GM18868 (cell line): ENCODE measurements around the gene ADGRG1.

Source experiments
- ATAC-seq: cut with Tn5 transposase; IDR thresholded peaks from one replicate; pipeline ENCODE4 v1.9.1; 2021; ENCODE audit warnings: mild to moderate bottlenecking, moderate library complexity; ENCODE audit not compliant: unreplicated experiment

ADGRG1 gene

DNA sequence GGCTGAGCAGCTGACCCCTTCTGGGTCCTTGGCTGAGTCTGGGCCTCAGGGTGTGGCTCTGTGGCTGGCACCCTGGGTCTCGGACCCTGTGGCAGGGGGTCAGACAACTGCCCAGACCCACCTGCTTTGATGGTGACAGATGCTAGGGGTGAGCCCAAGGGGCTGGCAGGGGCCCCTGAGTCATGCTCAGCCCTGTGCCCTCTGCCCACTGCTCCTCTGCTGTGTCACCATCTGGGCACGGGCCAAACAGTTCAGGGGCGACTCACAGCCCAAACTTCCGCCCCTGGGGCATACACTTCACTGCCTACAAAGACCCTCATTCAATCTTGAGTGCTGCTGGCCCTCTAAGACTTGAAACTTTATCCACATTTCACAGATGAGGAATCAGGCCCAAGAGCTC is 5.7 kb downstream of the ADGRG1 start:
- no peak for ATAC-seq

DNA sequence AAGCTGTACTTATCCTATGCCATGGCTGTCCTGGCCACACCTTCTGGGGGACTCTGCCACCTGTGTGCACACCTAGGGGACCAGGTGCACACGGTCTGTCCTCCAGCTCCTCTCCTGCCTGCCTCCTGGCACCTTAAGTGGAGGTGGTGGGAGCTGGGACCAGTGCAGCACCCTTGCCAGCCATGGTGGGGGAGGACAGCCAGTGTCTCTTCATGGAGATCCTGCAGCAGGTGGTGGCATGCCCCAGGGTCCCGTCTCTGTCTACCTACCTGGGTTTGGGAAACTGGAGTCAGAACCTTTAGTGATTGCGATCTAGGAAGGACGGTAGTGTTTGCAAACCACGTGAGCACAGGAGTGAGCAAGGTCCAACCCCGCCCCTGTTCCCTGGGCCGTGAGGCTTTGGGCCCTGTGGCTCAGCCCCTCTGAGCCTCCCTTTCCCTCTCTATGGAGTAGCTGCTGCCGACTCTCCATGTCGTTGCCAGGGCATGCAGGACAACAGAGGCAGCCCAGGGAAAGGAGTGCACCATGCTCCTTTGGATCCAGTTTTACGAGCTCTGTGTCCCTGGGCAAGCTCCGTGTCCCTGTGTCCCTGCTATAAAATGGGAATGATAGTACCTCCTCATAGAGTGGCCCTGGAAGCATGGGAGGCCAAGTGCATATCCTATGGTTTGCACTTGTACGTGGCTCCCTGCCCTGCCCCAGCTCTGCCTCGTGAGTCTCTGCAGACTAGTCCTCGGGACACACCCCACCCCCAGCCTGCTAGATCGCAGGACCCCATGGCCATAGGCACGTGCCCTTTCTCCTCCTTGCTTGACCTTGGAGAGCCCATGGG is 7.1 kb downstream of the ADGRG1 start:
- ATAC-seq, result no peak

DNA sequence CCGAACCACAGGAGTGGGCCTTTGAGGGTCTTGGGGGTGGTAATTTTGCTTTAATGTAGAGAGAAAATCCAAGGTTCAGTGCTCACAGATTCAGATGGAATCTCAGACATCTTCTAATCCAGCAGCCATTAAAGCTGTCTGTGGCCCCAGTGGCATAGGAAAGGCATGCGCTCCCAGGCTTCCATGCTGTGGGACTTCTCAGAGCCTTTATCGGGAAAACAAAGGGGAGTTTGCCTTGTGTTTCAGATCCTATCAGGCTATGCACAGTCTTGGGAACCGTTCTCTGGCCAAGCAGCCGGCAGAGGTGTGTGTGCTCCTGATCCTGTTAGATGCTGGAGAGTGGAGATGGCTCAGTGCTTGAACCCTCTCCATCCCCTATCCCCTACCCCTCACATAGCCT is 7.8 kb downstream of the ADGRG1 start:
- no peak for ATAC-seq

DNA sequence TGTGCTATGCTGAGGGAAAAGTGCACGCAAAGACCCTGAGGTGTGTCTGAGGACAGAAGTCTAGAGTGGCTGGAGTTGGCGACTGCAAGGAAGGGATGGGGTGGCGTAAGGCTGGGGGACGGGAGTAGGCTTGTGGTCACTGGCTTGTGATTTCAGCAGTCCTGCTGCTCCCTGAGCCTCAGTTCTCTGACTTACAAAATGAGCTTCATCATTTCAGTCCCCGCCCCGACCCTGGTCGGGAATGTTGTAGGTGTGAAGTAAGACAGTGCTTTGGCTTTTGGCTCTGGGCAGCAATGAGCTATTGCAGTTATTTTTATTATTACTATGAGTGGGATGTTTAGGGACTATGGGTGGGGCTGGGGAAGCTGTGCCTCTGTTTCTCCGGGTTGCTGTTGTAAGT is 8.6 kb downstream of the ADGRG1 start:
- ATAC-seq, result no peak

DNA sequence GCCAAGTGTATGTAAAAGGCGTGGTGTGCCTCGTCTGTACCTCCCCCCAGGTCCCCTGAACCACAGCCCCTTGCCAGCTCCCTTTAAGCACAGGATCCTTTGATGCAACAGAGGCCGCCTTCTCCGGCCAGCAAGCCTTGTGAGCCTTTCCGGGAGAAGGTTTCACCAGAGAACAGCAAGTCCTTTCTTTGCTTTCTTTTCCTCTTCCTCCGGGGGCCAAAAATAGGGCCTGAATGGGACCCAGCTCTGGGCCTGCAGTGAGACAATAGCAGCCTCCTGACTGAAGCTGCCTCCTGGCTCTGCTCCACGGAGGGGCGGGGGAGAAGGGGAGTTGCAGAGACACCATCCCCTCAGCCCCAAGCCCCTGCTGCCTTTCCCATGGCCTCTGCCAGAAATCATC is 9.0 kb downstream of the ADGRG1 start:
- no peak for ATAC-seq

DNA sequence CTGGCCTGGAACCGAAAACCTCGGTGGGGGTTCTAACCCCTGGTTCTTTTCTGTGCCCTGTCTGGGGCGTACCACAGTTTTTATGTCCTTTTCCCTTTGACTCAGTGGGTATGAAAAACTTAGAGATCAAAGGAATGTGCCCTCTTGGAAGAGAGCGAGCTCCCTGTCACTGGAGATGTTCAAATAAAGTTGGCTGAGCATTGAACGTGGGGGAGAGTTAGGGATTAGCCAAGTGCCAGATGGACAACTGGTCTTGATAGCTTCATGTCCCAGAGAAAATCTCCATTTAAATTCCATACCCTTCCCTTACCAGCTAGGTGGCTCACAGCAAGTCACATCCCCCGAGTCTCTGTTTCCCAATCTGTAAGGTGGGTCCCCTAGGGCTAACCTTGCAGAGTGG is 9.5 kb downstream of the ADGRG1 start:
- ATAC-seq, result no peak

DNA sequence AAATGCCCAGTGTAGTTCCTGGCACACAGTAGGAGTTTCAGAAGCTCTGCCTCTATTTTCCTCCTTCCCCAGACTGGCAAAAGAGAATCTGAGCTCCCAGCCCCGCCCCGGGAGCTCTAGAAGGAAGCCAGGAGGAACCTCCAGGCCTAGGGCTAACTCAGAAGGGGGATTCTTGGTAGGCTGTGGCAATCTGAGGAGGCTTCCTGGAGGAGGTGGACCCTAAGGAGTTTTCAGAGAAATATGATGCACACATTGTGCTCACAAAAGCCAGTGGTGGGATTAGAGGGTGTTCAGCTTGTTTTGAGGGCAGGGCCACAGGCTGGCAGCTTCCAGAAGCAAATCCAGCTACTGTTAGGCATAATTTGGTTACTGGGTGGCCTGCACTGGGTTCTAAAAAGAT is 10.0 kb downstream of the ADGRG1 start:
- ATAC-seq, result no peak

DNA sequence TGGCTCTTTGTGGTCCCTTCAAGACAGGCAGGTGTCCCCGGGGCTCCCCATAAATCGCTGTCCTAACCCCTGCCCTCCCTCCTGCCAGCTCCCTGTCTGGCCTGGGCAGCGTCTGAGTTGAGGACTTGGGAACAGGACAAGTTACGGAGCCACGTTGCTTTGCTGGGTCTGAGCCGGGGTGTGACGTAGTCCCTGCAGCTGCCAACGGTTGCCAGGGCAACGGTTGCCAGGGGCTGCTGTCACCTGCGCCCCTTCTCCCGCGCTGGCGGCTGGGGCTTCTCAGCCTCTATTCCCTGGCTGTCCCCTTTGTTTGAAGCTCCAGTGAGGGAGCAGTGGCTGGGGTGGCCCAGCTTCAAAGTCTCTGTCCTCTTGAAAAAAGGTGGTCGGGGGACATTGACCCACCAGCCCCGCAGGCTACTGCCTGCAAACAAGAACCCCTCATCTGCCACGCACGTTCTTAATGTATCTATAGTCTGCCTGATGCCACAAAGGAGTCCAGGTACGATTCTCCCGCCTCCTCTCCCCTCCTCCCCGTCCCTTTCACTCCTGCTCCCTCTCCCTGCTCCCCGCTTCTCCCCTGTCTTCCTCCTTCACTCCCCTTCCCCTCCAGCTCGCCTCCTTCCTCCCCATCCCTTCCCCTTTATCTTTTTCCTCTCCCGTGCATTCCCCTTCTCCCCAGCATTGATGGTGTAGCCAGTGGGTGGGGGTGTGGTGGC is 10.9 kb downstream of the ADGRG1 start:
- ATAC-seq, result no peak

DNA sequence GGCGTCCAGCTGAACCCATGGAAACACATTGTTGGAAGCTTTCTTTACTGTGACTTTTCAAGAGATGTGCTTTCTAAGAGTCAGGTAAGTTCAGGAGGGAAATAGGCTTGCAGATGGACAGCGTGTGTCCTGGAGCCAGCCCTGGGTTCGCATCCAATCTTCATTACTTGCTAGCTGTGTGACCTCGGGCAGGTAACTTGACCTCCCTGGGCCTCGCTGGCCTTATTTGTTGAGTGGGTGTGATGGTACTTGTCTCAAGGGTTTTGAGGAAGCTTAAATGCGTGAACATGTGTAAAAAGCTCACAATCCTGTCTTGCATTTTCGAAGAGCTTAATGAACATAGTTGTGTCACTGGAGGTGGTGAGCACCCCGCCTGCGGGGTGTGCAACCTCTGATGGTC is 11.8 kb downstream of the ADGRG1 start:
- no peak for ATAC-seq

DNA sequence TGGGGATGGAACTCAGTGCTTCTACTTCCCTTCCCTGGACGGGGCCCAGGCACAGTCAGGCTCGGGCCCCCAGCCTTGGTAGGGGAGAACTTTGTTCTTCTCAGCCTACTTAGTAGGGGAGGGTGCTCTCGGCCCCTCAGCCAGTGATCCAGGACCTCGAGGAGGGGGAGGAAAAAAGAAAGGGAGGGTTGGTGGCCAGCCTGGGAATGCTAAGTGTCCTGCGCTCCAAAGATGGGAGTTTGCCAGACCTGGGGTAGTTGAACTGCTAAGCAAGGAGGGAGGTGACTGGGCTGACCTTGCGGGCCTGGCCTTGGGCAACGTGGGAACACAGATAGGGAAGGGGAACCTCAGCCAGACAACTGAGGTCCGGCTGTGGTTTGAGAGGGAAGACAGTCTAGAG is 12.2 kb downstream of the ADGRG1 start:
- no peak for ATAC-seq

DNA sequence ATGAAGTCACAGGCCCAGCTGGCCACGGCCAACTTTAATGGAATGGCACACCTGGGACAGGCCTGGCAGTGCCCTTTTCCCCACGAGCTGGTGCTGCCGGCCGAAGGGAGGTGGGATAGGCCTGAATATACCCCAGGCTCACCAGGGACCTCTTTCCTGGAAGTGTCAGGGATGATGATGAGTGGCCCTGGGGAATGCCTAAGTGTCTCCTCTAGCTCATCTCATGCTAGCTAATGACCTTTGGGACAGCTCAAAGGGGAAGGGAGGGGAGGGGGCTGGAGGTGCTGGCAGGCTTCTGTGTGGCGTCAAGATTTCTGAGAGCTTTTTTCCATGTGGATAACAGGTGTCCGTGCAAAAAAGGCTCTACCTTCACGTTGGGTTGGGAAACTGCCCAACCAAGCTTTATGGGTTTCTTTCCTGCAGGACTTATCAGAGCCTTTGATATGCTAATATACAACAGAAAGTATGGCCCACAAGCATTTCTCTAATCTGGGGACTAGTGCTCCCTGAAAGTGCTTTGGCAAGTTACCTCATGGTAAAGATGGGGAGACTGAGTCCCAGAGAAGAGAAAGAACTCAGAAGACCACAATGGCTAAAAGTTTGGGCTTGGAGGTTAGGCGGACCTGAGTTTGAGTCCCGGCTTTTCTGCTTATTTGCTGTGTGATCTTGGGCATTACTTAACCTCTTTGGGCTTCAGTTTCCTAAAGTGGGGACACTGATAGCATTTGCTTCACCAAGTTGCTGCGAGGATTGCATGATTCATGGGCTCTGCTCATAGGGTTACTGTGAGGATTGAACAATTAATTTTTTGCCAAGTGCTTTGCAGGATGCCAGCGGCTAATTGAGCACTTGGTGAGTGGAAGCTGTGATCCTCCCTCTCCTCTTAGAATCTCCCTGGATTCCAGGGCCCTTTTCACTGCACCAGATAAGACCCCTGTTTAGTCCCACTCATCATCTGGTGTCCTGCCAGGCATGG is 14.0 kb downstream of the ADGRG1 start:
- ATAC-seq, result no peak

DNA sequence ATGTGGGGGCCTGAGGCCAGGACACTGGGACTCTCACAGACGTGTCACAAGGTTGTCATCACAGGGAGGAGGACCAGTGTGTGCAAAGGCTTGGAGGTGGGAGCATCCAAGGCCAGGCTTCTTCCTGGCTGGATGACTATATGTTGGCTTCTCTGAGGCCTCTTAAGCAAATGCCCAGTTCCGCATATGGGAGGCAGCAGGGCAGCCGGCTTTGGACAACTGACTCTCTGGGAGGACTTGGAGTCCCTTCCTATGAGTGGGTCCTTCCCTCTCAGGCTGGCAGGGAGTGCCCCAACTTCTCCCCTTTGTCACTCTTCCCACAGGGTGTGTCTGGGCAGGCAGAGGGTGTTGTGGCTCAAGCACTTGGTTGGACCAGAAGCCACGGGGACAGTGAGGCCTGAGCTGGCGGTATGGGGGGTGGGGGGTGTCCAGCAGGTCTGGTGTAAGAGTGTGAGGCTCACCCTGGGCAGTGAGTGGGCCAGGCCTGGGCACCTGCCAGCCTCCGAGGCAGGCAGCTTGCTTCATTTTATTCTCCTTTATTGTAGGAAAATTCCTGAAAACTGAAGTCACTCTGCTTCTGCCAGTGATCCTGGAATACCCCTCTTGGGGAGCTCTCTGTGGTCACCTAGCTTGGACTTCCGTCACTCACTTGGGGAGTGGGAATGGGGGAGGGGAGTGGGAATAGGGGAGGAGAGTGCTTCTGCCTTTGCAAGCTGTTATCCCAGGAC is 14.9 kb downstream of the ADGRG1 start:
- ATAC-seq, result no peak

DNA sequence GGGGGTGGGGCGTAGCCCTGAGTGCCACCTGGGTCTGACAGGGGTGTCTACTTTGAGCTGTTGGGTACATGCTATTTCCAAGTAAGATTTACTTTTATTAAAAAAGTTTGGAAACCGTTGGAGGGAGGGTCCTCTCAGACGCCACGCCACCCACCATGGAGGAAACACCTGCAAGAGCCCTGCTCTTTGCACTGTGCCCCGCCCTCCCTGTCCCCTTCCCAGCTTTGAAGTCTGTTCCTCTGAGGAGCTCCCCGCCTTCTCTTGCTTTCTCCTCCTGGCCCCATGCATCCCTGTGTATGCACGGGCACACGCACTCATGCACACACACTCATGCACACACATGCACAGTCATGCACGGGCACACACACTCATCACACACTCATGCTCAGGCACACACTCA is 15.5 kb downstream of the ADGRG1 start:
- ATAC-seq, result no peak

DNA sequence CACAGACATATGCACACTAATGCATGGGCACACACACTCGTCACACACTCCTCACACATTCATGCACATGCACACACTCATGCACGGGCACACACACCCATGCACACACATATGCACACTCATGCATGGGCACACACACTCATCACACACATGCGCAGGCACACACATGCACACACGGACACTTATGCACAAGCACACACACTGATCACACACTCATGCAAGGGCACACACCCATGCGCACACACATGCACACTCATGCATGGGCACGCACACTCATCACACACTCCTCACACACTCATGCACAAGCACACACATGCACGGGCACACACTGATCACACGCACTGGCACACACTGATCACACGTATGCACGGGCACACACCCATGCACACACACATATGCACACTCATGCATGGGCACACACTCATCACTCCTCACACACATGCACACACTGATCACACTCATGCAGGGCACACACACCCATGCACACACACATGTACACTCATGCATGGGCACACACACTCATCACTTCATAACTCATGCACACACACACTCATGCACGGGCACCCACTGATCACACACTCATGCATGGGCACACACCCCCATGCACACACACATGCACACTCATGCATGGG is 16.1 kb downstream of the ADGRG1 start:
- ATAC-seq, result no peak

DNA sequence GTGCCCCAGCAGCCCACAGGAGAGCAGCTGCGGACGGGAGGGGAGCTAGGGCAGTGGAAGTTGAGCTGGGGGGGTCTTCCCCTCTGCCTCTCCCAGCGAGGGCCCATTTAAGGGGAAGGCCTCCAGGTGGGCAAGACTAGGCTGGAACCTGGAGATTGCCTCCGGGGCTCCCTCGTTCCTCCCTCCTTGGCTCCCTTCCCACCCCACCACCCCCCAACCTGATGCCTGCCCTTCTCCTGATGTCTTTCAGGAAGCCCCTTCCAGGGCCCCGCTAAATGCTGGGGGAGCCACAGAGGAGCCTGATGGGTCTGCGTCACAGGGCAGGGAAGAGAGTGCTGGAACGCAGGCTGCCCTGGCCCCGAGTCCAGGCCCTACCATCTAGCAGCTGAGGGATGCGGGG is 16.7 kb downstream of the ADGRG1 start:
- no peak for ATAC-seq

DNA sequence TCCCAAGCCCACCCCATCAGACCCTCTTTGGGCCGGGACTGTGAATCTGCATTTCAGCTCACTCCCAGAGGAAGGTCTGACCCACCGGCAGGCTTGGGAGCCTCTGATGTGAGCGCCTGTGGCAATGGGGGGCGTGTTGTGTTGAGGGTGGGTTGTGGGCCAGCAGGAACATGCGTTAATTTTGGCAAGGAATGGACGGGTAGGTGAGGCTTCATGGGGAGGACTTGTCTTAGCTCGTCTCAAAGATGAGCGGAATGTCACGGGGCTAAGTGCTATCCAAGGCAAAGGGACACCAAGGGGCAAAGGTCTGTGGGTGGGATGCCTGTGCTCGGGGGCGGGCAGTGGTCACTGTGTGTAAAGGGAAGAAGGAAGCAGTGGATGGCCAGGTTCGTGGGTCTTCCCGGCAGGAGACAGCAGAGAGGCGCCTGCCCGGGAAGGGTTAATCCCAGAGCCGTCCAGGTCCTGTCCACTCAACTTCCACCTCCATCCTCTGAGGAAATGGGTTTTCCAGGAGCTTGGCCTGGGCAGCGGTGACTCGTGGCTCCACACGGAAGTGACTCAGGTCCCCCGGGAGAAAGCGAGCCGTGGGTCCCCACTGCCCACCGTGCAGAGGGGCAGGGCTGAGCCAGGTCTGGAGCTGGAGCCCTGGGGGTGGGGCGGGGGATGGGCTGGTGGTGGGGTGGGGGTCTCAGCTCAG is 17.4 kb downstream of the ADGRG1 start:
- ATAC-seq, result no peak

DNA sequence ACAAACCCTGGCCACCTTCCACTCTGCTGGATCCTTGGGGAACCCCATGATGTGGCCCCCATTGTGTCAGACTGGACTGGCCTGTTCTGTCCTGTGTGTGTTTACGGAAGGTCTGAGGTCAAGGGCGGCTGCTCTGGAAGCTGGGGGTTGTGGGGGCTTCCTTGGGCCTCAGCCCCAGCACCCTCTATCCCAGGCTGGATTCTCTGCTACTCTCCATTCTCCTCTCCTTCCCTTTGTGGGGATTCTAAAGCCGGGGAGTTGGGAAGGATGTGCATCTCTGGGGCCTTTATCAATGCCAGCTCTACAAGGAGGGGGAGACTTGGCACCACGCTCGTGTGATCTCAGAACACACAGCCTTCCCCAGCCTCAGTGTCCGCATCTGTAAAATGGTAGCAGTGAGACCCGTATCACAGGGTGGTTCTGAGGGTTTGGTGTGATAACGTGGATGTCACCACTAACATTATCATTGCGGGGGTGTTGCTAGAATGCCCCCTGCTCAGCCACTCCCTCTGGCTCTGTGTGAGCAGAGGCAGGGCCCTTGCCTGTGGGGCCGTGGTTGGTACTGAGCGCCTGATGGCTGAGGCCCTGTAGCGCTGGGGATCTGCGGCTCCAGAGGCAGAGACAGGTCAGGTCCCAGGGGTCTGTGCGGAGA is 18.1 kb downstream of the ADGRG1 start:
- ATAC-seq, result no peak

DNA sequence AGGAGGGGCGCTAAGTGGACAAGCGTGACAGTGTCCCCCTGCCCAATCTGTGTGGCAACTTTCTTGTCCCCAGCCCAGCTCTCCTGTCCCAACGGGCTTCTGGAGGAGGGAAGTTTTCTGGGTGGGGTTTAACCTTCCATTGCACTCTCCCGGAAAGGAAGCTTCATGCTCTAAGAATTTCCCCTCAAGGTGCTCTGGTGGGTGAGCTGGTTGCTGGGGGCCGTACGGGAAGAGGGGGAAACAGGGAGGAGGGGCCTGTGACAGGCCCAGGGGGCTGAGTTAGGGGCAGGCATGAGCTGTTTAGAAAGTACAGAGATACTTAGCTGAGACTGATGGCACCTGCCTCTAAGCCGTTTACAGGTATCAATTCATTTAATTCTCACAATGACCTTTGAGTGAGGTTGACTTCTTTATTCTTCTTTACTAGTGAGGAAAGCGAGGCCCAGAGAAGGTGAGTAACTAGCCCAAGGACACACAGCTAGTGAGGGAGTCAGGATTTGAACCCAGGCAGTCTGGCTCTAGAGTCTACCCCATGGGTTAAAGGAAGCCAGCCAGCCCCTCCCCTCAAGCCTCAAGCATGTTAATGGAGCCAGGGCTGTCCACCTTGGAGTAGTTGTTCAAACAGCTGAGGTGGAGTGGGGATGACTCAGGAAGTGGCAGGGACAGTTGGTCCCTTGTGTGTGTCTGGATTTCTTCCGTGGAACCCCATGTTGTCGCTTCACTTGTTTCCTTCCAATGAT is 18.9 kb downstream of the ADGRG1 start:
- no peak for ATAC-seq
